GM12891 (cell line): Measurements from ENCODE around the gene SARDH.

ENCODE experiments used
- PAX5 ChIP-seq: IDR thresholded peaks from 2 replicates; pipeline ENCODE4 v1.6.1; 2011; ENCODE audit warnings: low read length, moderate library complexity, mild to moderate bottlenecking; ENCODE audit not compliant: insufficient read depth, severe bottlenecking
- POLR2A ChIP-seq: IDR thresholded peaks from 2 replicates; pipeline ENCODE4 v1.6.1; 2011; ENCODE audit warnings: low read depth, low read length, control low read depth
- POLR2AphosphoS5 ChIP-seq: IDR thresholded peaks from 2 replicates; pipeline ENCODE4 v1.6.1; 2011; ENCODE audit warnings: low read depth, low read length, control low read depth
- POU2F2 ChIP-seq: IDR thresholded peaks from 2 replicates; pipeline ENCODE4 v1.6.1; 2011; ENCODE audit warnings: low read depth, mild to moderate bottlenecking, control low read depth, low read length, moderate library complexity
- SPI1 ChIP-seq: IDR thresholded peaks from 2 replicates; pipeline ENCODE4 v1.6.1; 2011; ENCODE audit warnings: low read depth, low read length, control low read depth
- TAF1 ChIP-seq: IDR thresholded peaks from 2 replicates; pipeline ENCODE4 v1.6.1; 2011; ENCODE audit warnings: low read depth, low read length, control low read depth

- TF ChIP-seq TAF1, result no peak
- TF ChIP-seq POLR2A, result no peak
- TF ChIP-seq POLR2AphosphoS5, result no peak
- no peak for TF ChIP-seq SPI1
- no peak for TF ChIP-seq PAX5
- no peak for TF ChIP-seq POU2F2
These were observed 64.9 kb downstream of the SARDH start for GRCh38 chr9:133673258-133673655.
